ENCODE results near the gene KLF16. TPM values are rescaled to one million over a fixed set of nuclear protein-coding genes. Genes with fewer than 3 reads are reported as not detected.

KLF16 gene
- total and polyA plus RNA-seq, 2 donors from 2014 or later, result 10.4 to 22.2 TPM

DNA sequence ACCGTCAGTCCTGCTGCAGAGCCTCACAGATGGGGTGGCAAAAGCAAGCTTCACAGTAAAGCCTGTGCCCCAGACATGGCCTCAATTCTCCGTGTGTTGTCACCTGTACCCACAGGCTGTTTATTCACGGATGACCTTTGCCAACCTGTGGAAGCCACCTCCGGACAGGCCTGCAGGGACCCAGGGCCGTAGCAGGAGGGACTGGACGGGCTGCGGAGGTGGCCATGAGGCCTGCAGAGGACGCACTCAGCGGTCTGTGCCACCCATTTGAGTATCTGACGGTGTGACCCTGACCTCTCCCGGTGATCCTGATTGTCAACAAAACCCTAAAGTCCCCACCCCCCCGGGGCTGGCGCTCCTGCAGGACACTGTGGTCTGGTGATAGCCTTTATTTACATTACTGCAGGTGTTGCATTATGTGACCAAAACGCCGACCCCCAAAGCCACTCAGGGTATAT is 7.8 kb upstream of the KLF16 start:
- FAIRE-seq (no peak), DNase-seq (peak in 1 of 5 donors; percentile 48)
- Histone ChIP-seq H3K9me3 (ENCODE audit: control insufficient read depth in 2 of 3, insufficient read depth in 1 of 3, low read length in 3 of 3) (no peaks in the 10 kb centered on the region), H3K4me1 (ENCODE audit: control insufficient read depth in 2 of 3, insufficient read depth in 2 of 3, low read depth in 1 of 3, low read length in 3 of 3) (peaks cover 0 to 22% (median 13%) of the 10 kb centered on the region in 3 donors), H3K27ac (ENCODE audit: low read depth in 2 of 2, low read length in 2 of 2) (no peak overlapping the region), H3K27me3 (ENCODE audit: control insufficient read depth, insufficient read depth, low read length) (no peaks in the 10 kb centered on the region), H3K36me3 (ENCODE audit: control insufficient read depth in 2 of 3, insufficient read depth in 3 of 3, low read length in 3 of 3) (no peaks in the 10 kb centered on the region), H3K9ac (ENCODE audit: low read length in 3 of 3) (no peak overlapping the region), H3K4me3 (ENCODE audit: low read length in 3 of 3) (no peak overlapping the region)
- intact Hi-C loops (cut with DNase I), result no loop called here
- TF ChIP-seq CTCF (IDR thresholded peaks at IDR 0.05; ENCODE audit: borderline replicate concordance, extremely low read depth, insufficient read depth), result no peak

DNA sequence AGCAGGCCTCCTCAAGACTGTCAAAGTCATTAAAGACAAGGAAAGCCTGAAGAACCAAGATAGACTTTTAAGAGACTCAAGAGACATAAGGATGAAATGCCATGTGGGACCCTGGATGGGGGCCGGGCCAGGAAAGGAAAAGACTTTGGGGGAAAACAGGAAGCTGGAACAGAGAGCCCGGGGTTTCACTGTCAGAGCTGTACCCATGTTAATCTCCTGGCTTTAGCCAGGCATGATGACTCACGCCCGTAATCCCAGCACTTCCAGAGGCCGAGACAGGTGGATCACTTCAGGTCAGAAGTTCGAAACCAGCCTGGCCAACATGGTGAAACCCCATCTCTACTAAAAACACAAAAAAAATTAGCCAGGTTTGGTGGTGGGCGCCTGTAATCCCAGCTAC is 5.6 kb upstream of the KLF16 start:
- Histone ChIP-seq H3K4me3 (ENCODE audit: low read length in 3 of 3) (no peak overlapping the region), H3K4me1 (ENCODE audit: control insufficient read depth in 2 of 3, insufficient read depth in 2 of 3, low read depth in 1 of 3, low read length in 3 of 3) (peaks cover 0 to 15% (median 11%) of the 10 kb centered on the region in 3 donors), H3K9me3 (ENCODE audit: control insufficient read depth in 2 of 3, insufficient read depth in 1 of 3, low read length in 3 of 3) (no peaks in the 10 kb centered on the region), H3K27me3 (ENCODE audit: control insufficient read depth, insufficient read depth, low read length) (no peaks in the 10 kb centered on the region), H3K9ac (ENCODE audit: low read length in 3 of 3) (no peak overlapping the region), H3K36me3 (ENCODE audit: control insufficient read depth in 2 of 3, insufficient read depth in 3 of 3, low read length in 3 of 3) (no peaks in the 10 kb centered on the region), H3K27ac (ENCODE audit: low read depth in 2 of 2, low read length in 2 of 2) (no peak overlapping the region)
- intact Hi-C loops (cut with DNase I), result no loop called here
- TF ChIP-seq CTCF (IDR thresholded peaks at IDR 0.05; ENCODE audit: borderline replicate concordance, extremely low read depth, insufficient read depth), result no peak
- FAIRE-seq (no peak), DNase-seq (no peak)

DNA sequence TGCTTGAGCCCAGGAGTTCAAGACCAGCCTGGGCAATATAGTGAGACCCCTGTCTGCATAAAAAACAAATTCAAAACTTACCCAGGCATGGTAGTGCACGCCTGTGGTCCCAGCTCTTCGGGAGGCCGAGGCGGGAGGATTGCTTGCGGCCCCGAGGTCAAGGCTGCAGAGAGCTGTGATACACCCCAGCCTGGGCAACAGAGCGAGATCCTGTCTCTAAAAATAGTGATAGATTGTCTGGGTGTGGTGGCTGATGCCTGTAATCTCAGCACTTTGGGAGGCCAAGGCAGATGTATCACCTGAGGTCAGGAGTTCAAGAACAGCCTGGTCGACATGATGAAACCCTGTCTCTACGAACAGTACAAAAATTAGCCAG is 4.0 kb upstream of the KLF16 start:
- TF ChIP-seq CTCF (IDR thresholded peaks at IDR 0.05; ENCODE audit: borderline replicate concordance, extremely low read depth, insufficient read depth), result no peak
- no peak overlapping the region for H3K4me3 ChIP-seq (ENCODE audit: low read length in 3 of 3)
- H3K4me1 ChIP-seq (ENCODE audit: control insufficient read depth in 2 of 3, insufficient read depth in 2 of 3, low read depth in 1 of 3, low read length in 3 of 3), result peaks cover 0 to 5% (median 0%) of the 10 kb centered on the region in 3 donors
- no peaks in the 10 kb centered on the region for H3K36me3 ChIP-seq (ENCODE audit: control insufficient read depth in 2 of 3, insufficient read depth in 3 of 3, low read length in 3 of 3)
- no peak for FAIRE-seq
- no peak overlapping the region for H3K27ac ChIP-seq (ENCODE audit: low read depth in 2 of 2, low read length in 2 of 2)
- H3K9ac ChIP-seq (ENCODE audit: low read length in 3 of 3), result no peak overlapping the region
- no peaks in the 10 kb centered on the region for H3K9me3 ChIP-seq (ENCODE audit: control insufficient read depth in 2 of 3, insufficient read depth in 1 of 3, low read length in 3 of 3)
- intact Hi-C loops (cut with DNase I), result no loop called here
- no peaks in the 10 kb centered on the region for H3K27me3 ChIP-seq (ENCODE audit: control insufficient read depth, insufficient read depth, low read length)
- no peak for DNase-seq

Measured in kidney (tissue), 14 donors.